Measurements from ENCODE around the gene AP4B1. TPM values are rescaled to one million over a fixed set of nuclear protein-coding genes. Genes with fewer than 3 reads are reported as not detected.
A peak's percentile ranks its signal among the peaks of the same experiment; 100 is the strongest.

Gene AP4B1
- total RNA-seq, 1 donor from 2014 or later = 16.3 TPM

GRCh38 chr1:113913312-113913668 lies 8.7 kb upstream of the AP4B1 start:
- peaks cover 7% of the 10 kb centered on the region for H3K4me1 ChIP-seq
- H3K27ac ChIP-seq = peak overlapping the region; percentile 47
- DNase-seq = no peak
- intact Hi-C loops (cut with DNase I) = no loop called here
- ATAC-seq = no peak
- no peaks in the 10 kb centered on the region for H3K9me3 ChIP-seq
- no peak overlapping the region for H3K4me3 ChIP-seq
- H3K36me3 ChIP-seq = peaks cover 29% of the 10 kb centered on the region
- no peaks in the 10 kb centered on the region for H3K27me3 ChIP-seq (ENCODE audit: low read depth)
- TF ChIP-seq CTCF (IDR thresholded peaks at IDR 0.05) = no peak

GRCh38 chr1:113912594-113913311 lies 8.2 kb upstream of the AP4B1 start:
- no peak overlapping the region for H3K4me3 ChIP-seq
- H3K9me3 ChIP-seq = no peaks in the 10 kb centered on the region
- DNase-seq (no peak), ATAC-seq (peak; percentile 86 to 88)
- no peak for TF ChIP-seq CTCF (IDR thresholded peaks at IDR 0.05)
- peaks cover 7% of the 10 kb centered on the region for H3K4me1 ChIP-seq
- intact Hi-C loops (cut with DNase I) = no loop called here
- peaks cover 34% of the 10 kb centered on the region for H3K36me3 ChIP-seq
- peak overlapping the region; percentile 47 for H3K27ac ChIP-seq
- H3K27me3 ChIP-seq (ENCODE audit: low read depth) = no peaks in the 10 kb centered on the region

- H3K4me3 ChIP-seq = peak overlapping the region; percentile 78
- intact Hi-C loops (cut with DNase I) = no loop called here
- no peaks in the 10 kb centered on the region for H3K27me3 ChIP-seq (ENCODE audit: low read depth)
- no peaks in the 10 kb centered on the region for H3K9me3 ChIP-seq
- peaks cover 32% of the 10 kb centered on the region for H3K36me3 ChIP-seq
- TF ChIP-seq CTCF (IDR thresholded peaks at IDR 0.05) = no peak
- peaks cover 32% of the 10 kb centered on the region for H3K4me1 ChIP-seq
- DNase-seq (peak; percentile 68), ATAC-seq (peak; percentile 0 to 1)
- peak overlapping the region; percentile 92 for H3K27ac ChIP-seq
These were observed 849 bp upstream of the AP4B1 start for GRCh38 chr1:113905435-113905861.

GRCh38 chr1:113904293-113904673 lies 316 bp downstream of the AP4B1 start:
- intact Hi-C loops (cut with DNase I) = no loop called here
- peak overlapping the region; percentile 78 for H3K4me3 ChIP-seq
- peaks cover 38% of the 10 kb centered on the region for H3K36me3 ChIP-seq
- DNase-seq (no peak), ATAC-seq (no peak)
- H3K27me3 ChIP-seq (ENCODE audit: low read depth) = no peaks in the 10 kb centered on the region
- H3K4me1 ChIP-seq = peaks cover 32% of the 10 kb centered on the region
- no peaks in the 10 kb centered on the region for H3K9me3 ChIP-seq
- TF ChIP-seq CTCF (IDR thresholded peaks at IDR 0.05) = no peak
- H3K27ac ChIP-seq = peak overlapping the region; percentile 92

- DNase-seq = no peak
- Histone ChIP-seq H3K9me3 (no peaks in the 10 kb centered on the region), H3K4me1 (peaks cover 35% of the 10 kb centered on the region), H3K27ac (peak overlapping the region; percentile 92), H3K4me3 (peak overlapping the region; percentile 78), H3K27me3 (ENCODE audit: low read depth) (no peaks in the 10 kb centered on the region), H3K36me3 (peaks cover 39% of the 10 kb centered on the region)
- no peak for TF ChIP-seq CTCF (IDR thresholded peaks at IDR 0.05)
- intact Hi-C loops (cut with DNase I) = no loop called here
- ATAC-seq = no peak
These were observed 902 bp downstream of the AP4B1 start for GRCh38 chr1:113903501-113904292.

Data from lower lobe of right lung (tissue), 2 donors.